Left ventricle myocardium inferior (tissue), 1 donor: Measurements from ENCODE around the gene GCLC. TPM values are rescaled to one million over a fixed set of nuclear protein-coding genes. Genes with fewer than 3 reads are reported as not detected.

Experiments
- DNase-seq: peaks from one replicate; pipeline ENCODE4 v3.0.0-alpha.2; 2020
- H3K27ac ChIP-seq: fragments of 200-600 bp; replicated peaks from 2 replicates; pipeline ENCODE4 v1.8.0; 2021
- H3K27me3 ChIP-seq: fragments of 200-600 bp; 2 replicates; pipeline ENCODE4 v1.8.0; 2021; ENCODE audit warnings: low read depth
- H3K36me3 ChIP-seq: fragments of 200-600 bp; 2 replicates; pipeline ENCODE4 v1.8.0; 2021
- H3K4me1 ChIP-seq: fragments of 200-600 bp; 2 replicates; pipeline ENCODE4 v1.8.0; 2021
- H3K4me3 ChIP-seq: fragments of 200-600 bp; 2 replicates; pipeline ENCODE4 v1.8.0; 2021; ENCODE audit warnings: mild to moderate bottlenecking, moderate library complexity
- H3K9me3 ChIP-seq: fragments of 200-600 bp; replicated peaks from 2 replicates; pipeline ENCODE4 v1.8.0; 2021
- CTCF ChIP-seq: fragments of 200-600 bp; IDR thresholded peaks from 2 replicates; pipeline ENCODE4 v1.8.0; 2021; ENCODE audit warnings: antibody characterized with exemption, mild to moderate bottlenecking, borderline replicate concordance
- intact Hi-C: fragments of 100-400 bp; cut with micrococcal nuclease; formaldehyde crosslinking; loops from one replicate; pipeline ENCODE4 v1.11.0; 2022
- total RNA-seq: library from RNA; stranded (reverse); fragmentation: NEBNext Ultra II Directional; extraction: Animal tissue kit (Norgen Biotek cat#: 25700); gene quantifications from one replicate; pipeline ENCODE4 v1.2.1, GENCODE V29; 2021
- donor health status: DM: no; HTN: yes; CAD: no; lungs with severe emphysema.

GCLC gene
- total RNA-seq, 1 donor from 2014 or later = 30.3 TPM

GRCh38 chr6:53503060-53503459 lies 41.8 kb downstream of the GCLC start:
- no peak overlapping the region for H3K4me3 ChIP-seq
- peaks cover 88% of the 10 kb centered on the region for H3K36me3 ChIP-seq
- no peaks in the 10 kb centered on the region for H3K4me1 ChIP-seq
- H3K27me3 ChIP-seq = no peaks in the 10 kb centered on the region
- no peaks in the 10 kb centered on the region for H3K9me3 ChIP-seq
- no peak overlapping the region for H3K27ac ChIP-seq
- intact Hi-C loops = no loop called here
- DNase-seq = no peak
- no peak for TF ChIP-seq CTCF

- TF ChIP-seq CTCF = no peak
- H3K4me3 ChIP-seq = no peak overlapping the region
- no peaks in the 10 kb centered on the region for H3K27me3 ChIP-seq
- H3K36me3 ChIP-seq = peaks cover 86% of the 10 kb centered on the region
- intact Hi-C loops = no loop called here
- no peaks in the 10 kb centered on the region for H3K4me1 ChIP-seq
- no peaks in the 10 kb centered on the region for H3K9me3 ChIP-seq
- no peak overlapping the region for H3K27ac ChIP-seq
- no peak for DNase-seq
Observed at GRCh38 chr6:53501432-53501831, 43.5 kb downstream of the GCLC start.

DNA sequence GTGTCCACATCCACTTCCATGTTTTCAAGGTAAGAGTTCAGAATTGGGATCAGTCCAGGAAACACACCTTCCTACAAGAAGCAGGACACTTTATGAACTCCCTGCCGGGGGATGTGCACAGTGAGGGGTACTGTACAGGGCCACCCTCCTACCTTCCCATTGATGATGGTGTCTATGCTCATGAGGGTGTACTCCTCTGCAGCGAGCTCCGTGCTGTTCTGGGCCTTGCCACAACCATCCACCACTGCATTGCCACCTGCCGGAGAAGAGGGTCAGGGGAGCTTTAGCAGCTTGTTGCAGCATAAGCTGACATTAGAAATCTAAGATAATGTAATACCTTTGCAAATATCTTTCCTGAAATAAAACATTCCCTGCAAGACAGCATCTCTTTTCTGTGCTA lies 44.8 kb downstream of the GCLC start:
- no peak overlapping the region for H3K27ac ChIP-seq
- H3K9me3 ChIP-seq = no peaks in the 10 kb centered on the region
- H3K36me3 ChIP-seq = peaks cover 73% of the 10 kb centered on the region
- H3K4me1 ChIP-seq = no peaks in the 10 kb centered on the region
- no peak for DNase-seq
- no peak overlapping the region for H3K4me3 ChIP-seq
- intact Hi-C loops = no loop called here
- no peaks in the 10 kb centered on the region for H3K27me3 ChIP-seq
- TF ChIP-seq CTCF = no peak

DNA sequence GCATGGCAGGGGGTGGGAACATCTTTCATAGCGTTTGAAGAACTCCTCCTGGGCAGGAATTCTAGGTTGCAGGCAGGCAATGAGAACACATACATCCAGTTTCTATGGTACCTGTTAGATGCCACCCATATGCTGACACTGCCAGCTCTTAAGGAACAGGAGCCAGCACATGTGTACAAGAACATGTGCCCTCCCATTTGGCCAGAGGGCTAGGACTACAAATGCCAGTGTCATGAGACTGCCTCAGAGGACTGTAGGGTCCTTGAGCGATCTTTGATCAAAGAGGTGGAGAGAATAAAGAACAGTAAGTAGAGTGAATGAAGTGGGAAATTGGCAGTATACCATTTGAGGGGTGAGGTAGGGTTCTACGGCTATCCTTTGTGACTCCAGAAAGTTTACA lies 45.8 kb downstream of the GCLC start:
- no peak for TF ChIP-seq CTCF
- no peak overlapping the region for H3K27ac ChIP-seq
- no peak for DNase-seq
- H3K9me3 ChIP-seq = no peaks in the 10 kb centered on the region
- H3K4me1 ChIP-seq = no peaks in the 10 kb centered on the region
- intact Hi-C loops = no loop called here
- no peaks in the 10 kb centered on the region for H3K27me3 ChIP-seq
- peaks cover 63% of the 10 kb centered on the region for H3K36me3 ChIP-seq
- H3K4me3 ChIP-seq = no peak overlapping the region

DNA sequence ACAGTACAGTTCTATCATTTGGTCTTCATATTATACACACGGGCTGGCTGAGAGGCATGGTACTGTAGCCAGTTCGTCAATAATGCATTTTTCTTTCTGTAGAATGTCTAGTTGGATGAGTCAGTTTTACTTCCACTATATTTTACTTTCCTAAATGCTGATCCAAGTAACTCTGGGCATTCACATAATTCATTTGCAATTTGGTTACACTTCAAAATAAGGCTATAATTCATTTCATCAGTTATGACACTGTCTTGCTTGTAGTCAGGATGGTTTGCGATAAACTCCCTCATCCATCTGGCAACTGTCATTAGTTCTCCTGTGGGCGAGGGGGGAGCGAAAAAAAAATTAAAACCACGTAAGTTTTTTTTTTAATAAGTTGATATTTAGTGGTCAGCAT lies 46.3 kb downstream of the GCLC start:
- peaks cover 59% of the 10 kb centered on the region for H3K36me3 ChIP-seq
- H3K27ac ChIP-seq = no peak overlapping the region
- no peaks in the 10 kb centered on the region for H3K9me3 ChIP-seq
- intact Hi-C loops = no loop called here
- no peak overlapping the region for H3K4me3 ChIP-seq
- H3K27me3 ChIP-seq = no peaks in the 10 kb centered on the region
- no peak for DNase-seq
- no peak for TF ChIP-seq CTCF
- peaks cover 2% of the 10 kb centered on the region for H3K4me1 ChIP-seq

- no peak for TF ChIP-seq CTCF
- Histone ChIP-seq H3K36me3 (peaks cover 54% of the 10 kb centered on the region), H3K27me3 (no peaks in the 10 kb centered on the region), H3K27ac (no peak overlapping the region), H3K4me3 (no peak overlapping the region), H3K4me1 (peaks cover 7% of the 10 kb centered on the region), H3K9me3 (no peaks in the 10 kb centered on the region)
- no peak for DNase-seq
- intact Hi-C loops = no loop called here
Observed at GRCh38 chr6:53497905-53498304, 47.0 kb downstream of the GCLC start.
